Loucy (cell line): ENCODE measurements around the gene TMEM132D.

ENCODE experiments used
- H2AFZ ChIP-seq: fragments of 200-600 bp; sonication (generic); 2 replicates; pipeline ENCODE4 v1.6.0; 2016; ENCODE audit warnings: antibody characterized with exemption, mild to moderate bottlenecking, low read length, moderate library complexity
- H3F3A ChIP-seq: fragments of 200-600 bp; 2 replicates; pipeline ENCODE4 v1.6.0; 2016; ENCODE audit warnings: antibody characterized with exemption, low read depth, mild to moderate bottlenecking
- H3K27me3 ChIP-seq: fragments of 200-600 bp; sonication (generic); 2 replicates; pipeline ENCODE4 v1.6.1; 2014; ENCODE audit warnings: low read length, mild to moderate bottlenecking; ENCODE audit not compliant: insufficient read depth, poor library complexity, severe bottlenecking
- H3K36me3 ChIP-seq: fragments of 200-600 bp; sonication (generic); 2 replicates; pipeline ENCODE4 v1.6.1; 2016; ENCODE audit warnings: low read length; ENCODE audit not compliant: insufficient read depth
- H3K4me1 ChIP-seq: fragments of 200-600 bp; sonication (generic); 2 replicates; pipeline ENCODE4 v1.5.1; 2014; ENCODE audit warnings: low read length, mild to moderate bottlenecking; ENCODE audit not compliant: insufficient read depth, poor library complexity, severe bottlenecking
- H3K4me2 ChIP-seq: fragments of 200-600 bp; sonication (generic); 2 replicates; pipeline ENCODE4 v1.6.0; 2014; ENCODE audit warnings: antibody characterized with exemption, low read length, low read depth, mild to moderate bottlenecking; ENCODE audit not compliant: poor library complexity, severe bottlenecking
- H3K4me3 ChIP-seq: fragments of 200-600 bp; sonication (generic); 2 replicates; pipeline ENCODE4 v1.5.1; 2014; ENCODE audit warnings: low read length, mild to moderate bottlenecking, mixed read lengths; ENCODE audit not compliant: poor library complexity, severe bottlenecking
- H3K79me2 ChIP-seq: fragments of 200-600 bp; sonication (generic); 2 replicates; pipeline ENCODE4 v1.6.1; 2014; ENCODE audit warnings: low read length; ENCODE audit not compliant: insufficient read depth
- H3K9ac ChIP-seq: fragments of 200-600 bp; sonication (generic); 2 replicates; pipeline ENCODE4 v1.6.0; 2014; ENCODE audit warnings: mild to moderate bottlenecking, low read depth, low read length, moderate library complexity; ENCODE audit not compliant: poor library complexity, severe bottlenecking
- H3K9me2 ChIP-seq: fragments of 200-600 bp; sonication (generic); replicated peaks from 2 replicates; pipeline ENCODE4 v1.6.1; 2016; ENCODE audit warnings: low read depth, low read length, mixed read lengths
- H3K9me3 ChIP-seq: fragments of 200-600 bp; sonication (generic); 2 replicates; pipeline ENCODE4 v1.6.1; 2014; ENCODE audit warnings: mild to moderate bottlenecking, antibody characterized with exemption, low read length, low read depth; ENCODE audit not compliant: insufficient read depth
- H4K20me1 ChIP-seq: fragments of 200-600 bp; sonication (generic); 2 replicates; pipeline ENCODE4 v1.6.0; 2014; ENCODE audit warnings: antibody characterized with exemption, low read length, mild to moderate bottlenecking; ENCODE audit not compliant: insufficient read depth, poor library complexity, severe bottlenecking
- EZH2phosphoT487 ChIP-seq: fragments of 200-600 bp; IDR thresholded peaks from 2 replicates; pipeline ENCODE4 v1.6.1; 2018; ENCODE audit warnings: antibody characterized with exemption, mild to moderate bottlenecking, moderate library complexity, borderline replicate concordance
- TF ChIP-seq, protein P1 (sequence below): fragments of 200-600 bp; sonication (generic); conservative IDR thresholded peaks from 2 replicates; pipeline ENCODE4 v1.5.1; 2014; ENCODE audit warnings: mild to moderate bottlenecking, antibody characterized with exemption, low read length

Gene TMEM132D

GRCh38 chr12:129110575-129110974, 793.2 kb downstream of the TMEM132D start:
- no peaks in the 10 kb centered on the region for H3K27me3 ChIP-seq
- no peak overlapping the region for H3K9ac ChIP-seq
- no peaks in the 10 kb centered on the region for H3K79me2 ChIP-seq
- no peak overlapping the region for H3K4me3 ChIP-seq
- H3K9me3 ChIP-seq, result no peaks in the 10 kb centered on the region; the same call in 1 of the 2 replicates
- H4K20me1 ChIP-seq, result no peaks in the 10 kb centered on the region
- no peaks in the 10 kb centered on the region for H3K9me2 ChIP-seq
- H3F3A ChIP-seq, result no peaks in the 10 kb centered on the region
- H2AFZ ChIP-seq, result no peak overlapping the region
- no peaks in the 10 kb centered on the region for H3K4me1 ChIP-seq
- H3K36me3 ChIP-seq, result no peaks in the 10 kb centered on the region
- H3K4me2 ChIP-seq, result no peak overlapping the region
- TF ChIP-seq, protein P1, sequence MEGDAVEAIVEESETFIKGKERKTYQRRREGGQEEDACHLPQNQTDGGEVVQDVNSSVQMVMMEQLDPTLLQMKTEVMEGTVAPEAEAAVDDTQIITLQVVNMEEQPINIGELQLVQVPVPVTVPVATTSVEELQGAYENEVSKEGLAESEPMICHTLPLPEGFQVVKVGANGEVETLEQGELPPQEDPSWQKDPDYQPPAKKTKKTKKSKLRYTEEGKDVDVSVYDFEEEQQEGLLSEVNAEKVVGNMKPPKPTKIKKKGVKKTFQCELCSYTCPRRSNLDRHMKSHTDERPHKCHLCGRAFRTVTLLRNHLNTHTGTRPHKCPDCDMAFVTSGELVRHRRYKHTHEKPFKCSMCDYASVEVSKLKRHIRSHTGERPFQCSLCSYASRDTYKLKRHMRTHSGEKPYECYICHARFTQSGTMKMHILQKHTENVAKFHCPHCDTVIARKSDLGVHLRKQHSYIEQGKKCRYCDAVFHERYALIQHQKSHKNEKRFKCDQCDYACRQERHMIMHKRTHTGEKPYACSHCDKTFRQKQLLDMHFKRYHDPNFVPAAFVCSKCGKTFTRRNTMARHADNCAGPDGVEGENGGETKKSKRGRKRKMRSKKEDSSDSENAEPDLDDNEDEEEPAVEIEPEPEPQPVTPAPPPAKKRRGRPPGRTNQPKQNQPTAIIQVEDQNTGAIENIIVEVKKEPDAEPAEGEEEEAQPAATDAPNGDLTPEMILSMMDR, result no peak
- TF ChIP-seq EZH2phosphoT487, result no peak

GRCh38 chr12:129109174-129110001, 794.4 kb downstream of the TMEM132D start:
- Histone ChIP-seq H3K79me2 (no peaks in the 10 kb centered on the region), H3K27me3 (no peaks in the 10 kb centered on the region), H2AFZ (no peak overlapping the region), H3K4me2 (no peak overlapping the region), H3K4me3 (no peak overlapping the region), H3K9ac (no peak overlapping the region), H3K36me3 (no peaks in the 10 kb centered on the region), H3K4me1 (no peaks in the 10 kb centered on the region), H3K9me2 (no peaks in the 10 kb centered on the region), H3K9me3 (no peaks in the 10 kb centered on the region; the same call in 1 of the 2 replicates), H4K20me1 (no peaks in the 10 kb centered on the region), H3F3A (no peaks in the 10 kb centered on the region)
- TF ChIP-seq, protein P1, result no peak
- TF ChIP-seq EZH2phosphoT487, result no peak

- H3K4me1 ChIP-seq, result no peaks in the 10 kb centered on the region
- H3K79me2 ChIP-seq, result no peaks in the 10 kb centered on the region
- H3K4me3 ChIP-seq, result no peak overlapping the region
- H3K9ac ChIP-seq, result no peak overlapping the region
- no peaks in the 10 kb centered on the region for H3K9me2 ChIP-seq
- no peak overlapping the region for H2AFZ ChIP-seq
- no peaks in the 10 kb centered on the region for H3K27me3 ChIP-seq
- no peaks in the 10 kb centered on the region for H3K36me3 ChIP-seq
- H3F3A ChIP-seq, result no peaks in the 10 kb centered on the region
- TF ChIP-seq, protein P1, result no peak
- no peak overlapping the region for H3K4me2 ChIP-seq
- H4K20me1 ChIP-seq, result no peaks in the 10 kb centered on the region
- no peaks in the 10 kb centered on the region; the same call in 1 of the 2 replicates for H3K9me3 ChIP-seq
Observed at GRCh38 chr12:129106772-129107171, 797.1 kb downstream of the TMEM132D start.
